GM21447 (cell line): ENCODE data around the gene MDFIC2.
A peak's percentile ranks its signal among the peaks of the same experiment; 100 is the strongest.
"Not testable (repeated sequence)": the region's sequence is repeated elsewhere in the genome, so short reads cannot be mapped to it uniquely, and the experiment has no call there.

Experiments used
- ATAC-seq: cut with Tn5 transposase; IDR thresholded peaks from one replicate; pipeline ENCODE4 v1.9.1; 2021; ENCODE audit not compliant: unreplicated experiment

The MDFIC2 gene

GRCh38 chr3:70312336-70312735 lies at the start of gene MDFIC2:
TSS of gene MDFIC2 (minus strand) at chr3:70312638. CDS start at chr3:70311973, 665 bp downstream.
- no peak for ATAC-seq

- peak; percentile 92 for ATAC-seq
Observed at GRCh38 chr3:70360979-70361760, 48.7 kb upstream of the MDFIC2 start.

- ATAC-seq, result no peak
Observed at GRCh38 chr3:70359711-70360110, 47.3 kb upstream of the MDFIC2 start.

- ATAC-seq, result no peak
Observed at GRCh38 chr3:70358978-70359580, 46.6 kb upstream of the MDFIC2 start.

GRCh38 chr3:70352215-70352614 lies 39.8 kb upstream of the MDFIC2 start:
- ATAC-seq, result no peak

GRCh38 chr3:70342149-70342548 lies 29.7 kb upstream of the MDFIC2 start:
- ATAC-seq, result no peak

GRCh38 chr3:70336885-70337284 lies 24.4 kb upstream of the MDFIC2 start:
- ATAC-seq, result not testable (repeated sequence)

DNA sequence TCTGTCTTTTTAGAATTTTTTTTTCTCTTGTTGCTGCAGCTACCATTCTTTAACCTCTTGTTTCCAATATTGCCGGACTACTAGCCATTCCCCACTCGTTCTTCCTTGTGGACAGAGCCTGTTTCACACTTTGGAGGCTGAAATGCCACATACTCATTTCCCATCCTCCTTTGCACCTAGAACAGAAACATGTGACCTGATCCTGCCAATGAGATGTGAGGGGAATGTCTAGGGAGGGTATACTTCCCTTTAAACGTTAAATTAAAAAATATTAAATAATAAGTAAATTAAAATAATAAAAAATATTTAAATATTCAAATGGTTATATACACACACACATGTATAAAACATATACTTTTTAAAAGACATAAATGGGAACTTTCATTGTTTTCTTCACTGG lies 20.6 kb upstream of the MDFIC2 start:
- no peak for ATAC-seq

GRCh38 chr3:70315021-70315420 lies 2.6 kb upstream of the MDFIC2 start:
- ATAC-seq, result no peak

- ATAC-seq, result no peak
Observed at GRCh38 chr3:70310809-70311208, 1.6 kb downstream of the MDFIC2 start.

DNA sequence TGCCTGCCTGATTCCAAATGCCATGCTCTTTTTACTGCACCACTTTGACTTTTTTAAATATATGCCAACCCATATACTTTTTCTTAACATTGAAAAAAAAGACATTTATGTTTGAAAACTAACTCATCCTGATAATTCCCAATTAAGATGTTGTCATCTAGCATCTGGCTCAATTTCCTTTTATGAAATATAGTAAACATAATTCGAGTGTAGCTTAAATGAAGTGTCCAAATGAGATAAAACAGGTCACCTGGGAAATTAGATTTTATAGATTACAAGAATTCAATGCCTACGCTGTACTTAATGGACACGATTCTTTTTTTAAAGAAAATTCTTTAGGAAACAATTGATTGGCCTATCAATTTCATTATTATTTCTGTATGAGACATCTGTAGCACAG lies 2.8 kb downstream of the MDFIC2 start:
- no peak for ATAC-seq

- no peak for ATAC-seq
Observed at GRCh38 chr3:70308760-70309159, 3.7 kb downstream of the MDFIC2 start.

DNA sequence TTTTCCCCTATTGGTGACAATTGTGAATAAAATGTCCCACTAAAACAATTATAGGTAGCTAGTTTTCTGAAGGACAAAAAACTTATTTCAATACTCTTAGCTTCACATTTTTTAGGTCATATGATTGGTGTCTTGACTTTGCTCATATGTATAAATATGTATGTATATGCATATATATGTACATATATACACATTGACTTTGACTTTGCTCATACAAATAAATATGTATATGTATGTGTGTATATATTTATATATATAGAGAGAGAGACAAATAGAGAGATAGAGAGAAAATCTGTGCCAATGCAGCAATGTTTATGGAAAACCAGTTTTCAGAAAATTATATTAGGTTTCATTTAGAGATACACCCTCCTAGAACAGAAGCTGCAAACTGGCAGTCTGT lies 5.7 kb downstream of the MDFIC2 start:
- ATAC-seq, result no peak

DNA sequence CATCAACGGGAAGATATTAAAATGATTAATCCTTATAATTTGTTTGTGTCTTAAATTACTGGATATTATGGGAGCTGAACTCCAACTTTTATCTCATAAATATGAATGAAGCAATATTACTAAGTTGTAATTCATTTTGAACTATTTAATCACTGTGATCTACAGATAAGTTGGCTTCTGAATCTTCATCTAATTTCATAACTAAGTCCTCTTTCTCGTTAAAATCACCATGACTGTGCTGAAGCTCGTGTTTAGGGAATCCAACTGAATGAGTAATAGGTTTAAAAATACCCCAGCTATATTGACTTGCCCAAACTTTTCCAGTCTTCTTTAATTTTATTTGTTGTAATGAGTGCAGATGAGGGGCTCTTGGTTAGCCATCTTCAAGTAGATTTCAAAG lies 14.1 kb downstream of the MDFIC2 start:
- ATAC-seq, result no peak

DNA sequence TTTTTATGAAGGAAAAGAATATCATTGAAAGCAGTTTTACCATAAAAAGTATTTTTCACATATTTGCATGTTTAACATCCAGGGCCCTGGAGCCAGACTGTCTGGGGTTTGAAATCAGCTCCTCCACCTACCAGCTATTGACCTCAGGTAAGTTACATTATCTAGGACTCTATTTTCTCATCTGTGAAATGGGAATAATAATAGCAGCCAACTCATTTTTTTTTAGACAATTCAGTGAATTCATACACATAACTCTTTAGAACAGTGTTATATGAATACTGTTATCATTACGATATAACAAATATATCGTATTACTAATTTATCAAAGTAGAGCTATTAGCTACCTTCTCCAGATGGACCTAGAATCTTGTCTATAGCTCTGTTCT lies 21.3 kb downstream of the MDFIC2 start:
- no peak for ATAC-seq

DNA sequence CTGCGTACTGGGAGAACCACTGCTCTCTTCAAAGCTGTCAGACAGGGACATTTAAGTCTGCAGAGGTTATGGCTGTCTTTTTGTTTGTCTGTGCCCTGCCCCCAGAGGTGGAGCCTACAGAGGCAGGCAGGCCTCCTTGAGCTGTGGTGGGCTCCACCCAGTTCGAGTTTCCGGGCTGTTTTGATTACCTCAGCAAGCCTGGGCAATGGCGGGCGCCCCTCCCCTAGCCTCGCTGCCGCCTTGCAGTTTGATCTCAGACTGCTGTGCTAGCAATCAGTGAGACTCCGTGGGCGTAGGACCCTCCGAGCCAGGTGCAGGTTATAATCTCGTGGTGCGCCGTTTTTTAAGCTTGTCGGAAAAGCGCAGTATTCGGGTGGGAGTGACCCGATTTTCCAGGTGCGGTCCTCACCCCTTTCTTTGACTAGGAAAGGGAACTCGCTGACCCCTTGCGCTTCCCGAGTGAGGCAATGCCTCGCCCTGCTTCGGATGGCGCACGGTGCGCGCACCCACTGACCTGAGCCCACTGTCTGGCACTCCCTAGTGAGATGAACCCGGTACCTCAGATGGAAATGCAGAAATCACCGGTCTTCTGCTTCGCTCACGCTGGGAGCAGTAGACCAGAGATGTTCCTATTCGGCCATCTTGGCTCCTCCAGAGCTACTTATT lies 21.9 kb downstream of the MDFIC2 start:
- not testable (repeated sequence) for ATAC-seq

- ATAC-seq, result no peak
Observed at GRCh38 chr3:70281663-70282062, 30.8 kb downstream of the MDFIC2 start.

DNA sequence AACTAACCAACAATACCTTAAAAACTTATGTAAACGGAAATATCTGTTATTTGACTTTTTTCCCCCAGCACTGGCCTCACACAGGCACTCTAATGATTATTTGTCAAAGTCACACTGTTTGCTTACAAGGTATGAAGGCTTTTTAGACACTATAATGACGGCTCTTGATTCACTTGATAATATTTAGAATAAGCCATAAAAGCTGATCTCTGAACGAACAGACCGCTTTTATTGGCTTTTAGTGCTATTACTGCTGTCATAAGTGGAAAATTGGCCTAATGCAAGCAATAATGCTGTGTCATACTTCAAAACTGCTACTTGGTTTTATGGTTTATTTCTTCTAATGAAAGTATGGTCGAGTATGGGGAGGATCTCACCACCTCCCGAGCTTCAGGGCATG lies 35.1 kb downstream of the MDFIC2 start:
- ATAC-seq, result no peak

GRCh38 chr3:70276901-70277300 lies 35.5 kb downstream of the MDFIC2 start:
- ATAC-seq, result no peak

DNA sequence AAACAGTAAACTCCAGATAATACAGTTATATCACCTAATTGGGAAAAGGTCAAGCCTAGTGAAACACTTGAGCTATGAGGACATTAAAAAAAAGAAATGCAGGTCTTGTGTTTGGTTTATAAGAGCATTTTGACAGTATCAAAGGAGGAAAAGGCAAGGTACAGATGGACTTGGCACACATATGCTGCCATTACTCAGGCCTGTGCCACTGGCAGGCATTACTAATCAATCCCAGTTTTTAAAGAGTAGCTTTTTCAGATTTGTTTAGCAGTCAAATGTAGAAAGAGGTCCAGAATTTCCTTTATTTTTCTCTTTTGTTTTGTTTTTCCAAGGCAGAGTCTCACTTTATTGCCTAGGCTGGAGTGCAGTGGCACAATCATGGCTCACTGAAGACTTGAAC lies 38.9 kb downstream of the MDFIC2 start:
- no peak for ATAC-seq

- no peak for ATAC-seq
Observed at GRCh38 chr3:70272798-70273197, 39.6 kb downstream of the MDFIC2 start.

DNA sequence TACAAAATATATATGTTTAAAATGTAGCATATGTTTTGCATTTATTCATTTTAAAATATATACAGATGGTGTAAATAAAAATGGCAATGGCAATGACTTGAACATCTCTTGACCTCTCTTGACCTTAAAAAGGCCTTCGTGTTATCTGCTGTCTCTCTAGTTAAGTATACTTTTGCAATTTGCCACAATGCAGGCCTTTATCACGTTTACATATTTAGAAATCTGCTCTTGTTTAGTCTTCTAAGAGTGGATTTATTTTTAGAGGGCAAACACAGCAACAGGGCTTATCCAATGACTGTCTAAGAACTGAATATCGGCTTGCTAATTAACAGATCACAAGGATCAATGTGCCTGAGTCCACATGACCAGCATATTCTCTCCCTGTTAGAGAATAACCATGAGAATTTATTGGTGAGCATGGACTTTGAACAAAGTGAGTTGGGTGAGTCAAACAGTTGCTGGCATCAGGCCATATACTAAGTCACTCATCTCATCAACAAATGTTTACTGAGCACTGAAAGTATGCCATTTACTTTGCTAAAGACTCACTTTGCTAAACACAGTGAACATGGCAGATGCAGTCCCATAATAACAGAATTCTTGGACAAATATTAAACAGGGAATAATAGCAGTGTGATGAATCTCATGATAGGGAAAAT lies 48.2 kb downstream of the MDFIC2 start:
- ATAC-seq, result no peak
